ENCODE measurements around the gene MTA2. TPM values are rescaled to one million over a fixed set of nuclear protein-coding genes. Genes with fewer than 3 reads are reported as not detected.
"Not testable (repeated sequence)": the region's sequence is repeated elsewhere in the genome, so short reads cannot be mapped to it uniquely, and the experiment has no call there.

MTA2 gene
- total RNA-seq, 4 donors from 2014 or later: 77.1 to 172 (median 89.6) TPM

- DNase-seq (ENCODE audit: low spot score) (no peak), ATAC-seq (ENCODE audit: low FRiP score) (peak; percentile 5)
- TF ChIP-seq CTCF (IDR thresholded peaks at IDR 0.05): no peak
Measured at GRCh38 chr11:62592146-62592815, 9.4 kb downstream of the MTA2 start.

- DNase-seq (ENCODE audit: low spot score): peak; percentile 91
- TF ChIP-seq CTCF (IDR thresholded peaks at IDR 0.05): no peak
- ATAC-seq (ENCODE audit: low FRiP score): peak; percentile 97
Measured at GRCh38 chr11:62591448-62592145, 10.1 kb downstream of the MTA2 start, which contains the start of gene TUT1. TUT1 (minus strand) TSS chr11:62591523; CDS start chr11:62591485, 38 bp downstream.

- no peak for DNase-seq (ENCODE audit: low spot score)
- no peak for ATAC-seq (ENCODE audit: low FRiP score)
- no peak for TF ChIP-seq CTCF (IDR thresholded peaks at IDR 0.05)
Measured at GRCh38 chr11:62588966-62589637, 12.6 kb downstream of the MTA2 start.

- not testable (repeated sequence) for ATAC-seq (ENCODE audit: low FRiP score); DNase-seq (ENCODE audit: low spot score)
Measured at GRCh38 chr11:62585356-62585755, 16.3 kb downstream of the MTA2 start.

- not testable (repeated sequence) for DNase-seq (ENCODE audit: low spot score); ATAC-seq (ENCODE audit: low FRiP score)
Measured at GRCh38 chr11:62581735-62582134, 19.9 kb downstream of the MTA2 start.

- TF ChIP-seq CTCF (IDR thresholded peaks at IDR 0.05): no peak
- no peak for ATAC-seq (ENCODE audit: low FRiP score)
- DNase-seq (ENCODE audit: low spot score): no peak
Measured at GRCh38 chr11:62580959-62581715, 20.5 kb downstream of the MTA2 start.

GRCh38 chr11:62579252-62579651, 22.4 kb downstream of the MTA2 start:
- no peak for ATAC-seq (ENCODE audit: low FRiP score)
- DNase-seq (ENCODE audit: low spot score): no peak

More at GRCh38 chr11:62579252-62579651, 22.4 kb downstream of the MTA2 start:
- TF ChIP-seq CTCF (IDR thresholded peaks at IDR 0.05): no peak
